ENCODE results near the gene SUSD1. TPM values are rescaled to one million over a fixed set of nuclear protein-coding genes. Genes with fewer than 3 reads are reported as not detected.

The SUSD1 gene
- total RNA-seq, 1 experiment from 2014 or later: 8.1 TPM

- H3K4me1 ChIP-seq (ENCODE audit: insufficient read depth, low read length): 0 out of 2 replicates have a peak, but pooled peaks cover 3% of the 10 kb centered on the region
- Mint-ChIP-seq H3K36me3 (ENCODE audit: insufficient read depth in 1 of 3, low read depth in 3 of 3) (no peaks in the 10 kb centered on the region; a peak in 1 of 7 replicates), H3K27me3 (ENCODE audit: low read depth) (no peaks in the 10 kb centered on the region), H3K27ac (no peak overlapping the region), H3K4me1 (peaks cover 22 to 24% of the 10 kb centered on the region in 2 experiments), H3K4me3 (no peak overlapping the region), H3K9me3 (no peaks in the 10 kb centered on the region)
- no peaks in the 10 kb centered on the region for H4K20me1 ChIP-seq (ENCODE audit: control insufficient read depth, insufficient read depth, insufficient read length)
- no peak for TF ChIP-seq CTCF (conservative IDR thresholded peaks at IDR 0.05)
- no peaks in the 10 kb centered on the region for H3K79me1 ChIP-seq (ENCODE audit: insufficient read depth, low read depth, low read length, poor library complexity, severe bottlenecking)
- H4K8ac ChIP-seq (replicated peaks; ENCODE audit: insufficient read length, low read depth, low read length): no peak overlapping the region
- H2BK15ac ChIP-seq (ENCODE audit: low read depth, low read length): no peak overlapping the region
- H3K79me2 ChIP-seq (ENCODE audit: insufficient read depth, low read length): no peaks in the 10 kb centered on the region
- H2BK5ac ChIP-seq (ENCODE audit: insufficient read length, low read length): no peak overlapping the region
- H3K4me2 ChIP-seq (ENCODE audit: insufficient read depth, insufficient read length, low read length): no peak overlapping the region
- no peak overlapping the region for H2AK5ac ChIP-seq (ENCODE audit: insufficient read length, low read length)
- no peak overlapping the region for H3K23ac ChIP-seq (ENCODE audit: insufficient read length, low read depth, low read length)
- H3K27me3 ChIP-seq (ENCODE audit: insufficient read depth, low read length): no peaks in the 10 kb centered on the region
- no peak overlapping the region for H3K27ac ChIP-seq (ENCODE audit: insufficient read length, low read depth, low read length)
- H3K14ac ChIP-seq (ENCODE audit: insufficient read depth, low read length): no peak overlapping the region
- no peak for DNase-seq
- H3K23me2 ChIP-seq (ENCODE audit: insufficient read length, low read depth, low read length, poor library complexity, severe bottlenecking): no peaks in the 10 kb centered on the region
- H4K91ac ChIP-seq (ENCODE audit: insufficient read length, low read depth, low read length): no peak overlapping the region
- H2AFZ ChIP-seq (ENCODE audit: low read length): no peak overlapping the region
- H2BK20ac ChIP-seq (ENCODE audit: low read depth, low read length, poor library complexity, severe bottlenecking): no peak overlapping the region
- no peaks in the 10 kb centered on the region for H3K9me3 ChIP-seq (ENCODE audit: control insufficient read depth, low read depth, low read length)
- H3K18ac ChIP-seq (ENCODE audit: insufficient read length, low read depth, low read length): no peak overlapping the region
- H2BK120ac ChIP-seq (ENCODE audit: low read depth, low read length, poor library complexity, severe bottlenecking): no peak overlapping the region
- H3T11ph ChIP-seq (ENCODE audit: low read length): no peak overlapping the region
- H3K9ac ChIP-seq (ENCODE audit: extremely low read depth, insufficient read length, low read length): no peak overlapping the region
- H3K56ac ChIP-seq (ENCODE audit: insufficient read length, low read depth, low read length): no peak overlapping the region
- no peak overlapping the region for H2BK12ac ChIP-seq (ENCODE audit: insufficient read length, low read depth, low read length)
- no CpG with 5 or more reads among the region's 9 CpGs for WGBS (ENCODE audit: extremely low coverage, insufficient read length, low lambda C conversion rate)
- no peak overlapping the region for H3K4ac ChIP-seq (ENCODE audit: low read depth, low read length)
- no peak overlapping the region for H4K5ac ChIP-seq (ENCODE audit: insufficient read length, low read depth, low read length)
Observed at GRCh38 chr9:112033237-112034215, 141.6 kb downstream of the SUSD1 start.
